ENCODE results near the gene SYP.
"Not testable (repeated sequence)": the region's sequence is repeated elsewhere in the genome, so short reads cannot be mapped to it uniquely, and the experiment has no call there.

SYP gene

DNA sequence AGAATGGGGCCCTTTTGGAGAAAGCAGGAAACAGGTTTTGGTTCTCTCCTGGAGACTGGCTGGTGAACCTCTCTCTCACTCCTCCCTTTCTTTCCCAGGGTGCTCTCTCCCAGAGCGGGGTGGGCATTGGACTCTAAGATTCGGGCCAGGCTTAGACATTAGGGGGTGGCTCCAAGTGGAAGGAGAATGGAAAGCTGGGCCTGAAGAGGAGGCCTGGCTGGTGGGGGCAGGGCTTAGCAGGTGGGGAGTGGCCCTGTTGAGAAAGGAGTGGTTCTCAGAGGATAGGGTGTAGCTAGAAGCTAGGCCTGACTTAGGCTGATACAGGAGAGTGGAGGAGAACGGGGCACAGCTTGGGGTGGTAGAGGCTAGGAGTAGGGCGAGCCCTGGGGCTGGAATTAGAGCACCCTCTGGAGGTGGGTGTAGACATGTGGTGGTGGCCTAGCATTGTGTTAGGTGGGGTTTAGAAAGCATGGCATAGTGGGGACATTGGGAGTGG, 22.6 kb downstream of the SYP start:
- TF ChIP-seq, protein P1, sequence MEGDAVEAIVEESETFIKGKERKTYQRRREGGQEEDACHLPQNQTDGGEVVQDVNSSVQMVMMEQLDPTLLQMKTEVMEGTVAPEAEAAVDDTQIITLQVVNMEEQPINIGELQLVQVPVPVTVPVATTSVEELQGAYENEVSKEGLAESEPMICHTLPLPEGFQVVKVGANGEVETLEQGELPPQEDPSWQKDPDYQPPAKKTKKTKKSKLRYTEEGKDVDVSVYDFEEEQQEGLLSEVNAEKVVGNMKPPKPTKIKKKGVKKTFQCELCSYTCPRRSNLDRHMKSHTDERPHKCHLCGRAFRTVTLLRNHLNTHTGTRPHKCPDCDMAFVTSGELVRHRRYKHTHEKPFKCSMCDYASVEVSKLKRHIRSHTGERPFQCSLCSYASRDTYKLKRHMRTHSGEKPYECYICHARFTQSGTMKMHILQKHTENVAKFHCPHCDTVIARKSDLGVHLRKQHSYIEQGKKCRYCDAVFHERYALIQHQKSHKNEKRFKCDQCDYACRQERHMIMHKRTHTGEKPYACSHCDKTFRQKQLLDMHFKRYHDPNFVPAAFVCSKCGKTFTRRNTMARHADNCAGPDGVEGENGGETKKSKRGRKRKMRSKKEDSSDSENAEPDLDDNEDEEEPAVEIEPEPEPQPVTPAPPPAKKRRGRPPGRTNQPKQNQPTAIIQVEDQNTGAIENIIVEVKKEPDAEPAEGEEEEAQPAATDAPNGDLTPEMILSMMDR (conservative IDR thresholded peaks at IDR 0.05; ENCODE audit: low read length) = no peak; the same call in 1 of the 2 replicates
- H3K4me3 ChIP-seq (ENCODE audit: low read length) = no peak overlapping the region
- DNase-seq (ENCODE audit: low read depth) = no peak

GRCh38 chrX:49176421-49177326, 23.3 kb downstream of the SYP start:
- TF ChIP-seq, protein P1 (conservative IDR thresholded peaks at IDR 0.05; ENCODE audit: low read length) = no peak
- DNase-seq (ENCODE audit: low read depth) = no peak
- H3K4me3 ChIP-seq (ENCODE audit: low read length) = no peak overlapping the region

GRCh38 chrX:49175435-49176274, 24.3 kb downstream of the SYP start:
- H3K4me3 ChIP-seq (ENCODE audit: low read length) = no peak overlapping the region
- TF ChIP-seq, protein P1 (conservative IDR thresholded peaks at IDR 0.05; ENCODE audit: low read length) = no peak
- DNase-seq (ENCODE audit: low read depth) = no peak

DNA sequence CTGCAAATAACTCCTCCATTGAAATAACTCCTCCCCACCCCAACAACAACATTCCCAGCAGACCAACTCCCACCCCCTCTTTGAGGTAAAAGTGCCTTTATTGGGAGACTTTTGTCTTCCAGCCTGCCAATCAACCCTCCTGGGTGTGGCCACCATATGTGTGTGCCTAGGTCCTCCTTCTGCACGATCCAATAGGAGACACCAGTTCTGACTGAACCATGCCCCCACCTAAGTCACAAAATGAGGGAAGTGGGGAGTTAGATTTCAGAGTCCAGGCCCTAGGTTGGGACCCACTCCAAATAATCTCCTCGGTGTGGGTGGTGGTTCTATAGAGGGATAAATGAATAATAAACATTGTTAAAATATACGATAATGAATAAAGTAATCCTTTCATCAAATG, 25.3 kb downstream of the SYP start:
- H3K4me3 ChIP-seq (ENCODE audit: low read length) = no peak overlapping the region
- no peak for DNase-seq (ENCODE audit: low read depth)
- TF ChIP-seq, protein P1 (conservative IDR thresholded peaks at IDR 0.05; ENCODE audit: low read length) = no peak

GRCh38 chrX:49173544-49173943, 26.4 kb downstream of the SYP start:
- not testable (repeated sequence) for DNase-seq (ENCODE audit: low read depth); H3K4me3 ChIP-seq (ENCODE audit: low read length)

DNA sequence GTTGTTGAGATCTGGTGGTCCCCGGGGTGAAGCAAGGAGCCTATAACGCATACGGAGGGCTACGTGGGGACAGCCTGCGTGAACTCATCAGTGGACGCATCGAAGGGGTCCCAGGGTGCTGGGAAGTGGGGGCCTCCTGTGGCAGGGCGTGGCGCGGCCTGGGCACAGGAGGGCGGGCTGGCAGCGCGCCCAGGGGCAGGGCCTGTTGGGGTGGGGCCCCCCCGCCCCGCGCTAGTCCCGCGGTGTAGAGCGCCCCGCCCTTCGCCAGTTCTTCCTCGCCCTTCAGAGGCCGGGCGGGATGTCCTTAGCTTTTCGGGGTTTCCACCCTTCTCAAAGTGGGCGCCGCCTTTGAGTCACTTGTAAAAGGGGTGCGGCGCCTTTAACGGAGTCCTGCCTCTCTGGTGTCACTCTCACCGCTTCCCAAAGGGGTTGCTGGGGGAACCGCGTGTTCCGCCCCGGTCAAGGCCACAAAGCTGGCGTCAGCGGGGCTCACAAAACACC, 27.7 kb downstream of the SYP start:
- DNase-seq (ENCODE audit: low read depth) = peak; percentile 54
- TF ChIP-seq, protein P1 (conservative IDR thresholded peaks at IDR 0.05; ENCODE audit: low read length) = no peak
- peak overlapping the region; percentile 72 for H3K4me3 ChIP-seq (ENCODE audit: low read length)

DNA sequence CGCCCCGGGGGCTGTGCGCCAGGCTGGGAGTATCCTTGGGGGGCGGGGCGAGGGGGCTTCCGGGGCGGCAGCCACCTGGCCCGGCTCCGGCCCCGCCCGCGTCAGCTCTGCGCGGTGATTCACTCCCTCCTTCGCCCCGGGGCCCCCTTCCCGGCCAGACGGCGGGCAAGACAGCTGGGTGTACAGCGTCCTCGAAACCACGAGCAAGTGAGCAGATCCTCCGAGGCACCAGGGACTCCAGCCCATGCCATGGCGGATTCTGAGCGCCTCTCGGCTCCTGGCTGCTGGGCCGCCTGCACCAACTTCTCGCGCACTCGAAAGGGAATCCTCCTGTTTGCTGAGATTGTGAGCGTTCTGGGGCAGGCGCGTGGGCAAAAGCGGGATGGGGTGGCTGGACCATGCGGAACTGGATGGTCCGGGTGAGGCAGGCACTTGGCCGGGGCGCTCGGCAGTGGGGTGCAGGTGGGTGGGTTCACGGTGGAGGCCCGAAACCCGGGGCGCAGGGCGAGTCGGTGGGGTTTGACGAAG, 28.2 kb downstream of the SYP start, which contains the start of gene PLP2:
TSS of gene PLP2 (plus strand) at position 147 of the 528 bp plus-strand sequence. CDS start at position 250, 103 bp downstream.
- peak; percentile 43 for DNase-seq (ENCODE audit: low read depth)
- peak within 1 kb of the TSS; percentile 72 for H3K4me3 ChIP-seq (ENCODE audit: low read length)
- TF ChIP-seq, protein P1 (conservative IDR thresholded peaks at IDR 0.05; ENCODE audit: low read length) = no peak
